HL-60 (cell line): ENCODE data around the gene SPEM1.

Experiments
- DNase-seq, 2 experiments: peaks; one replicate each; pipeline ENCODE4 v3.0.0-alpha.2; 2010 to 2020; ENCODE audit warnings: low read depth in 1 of 2, low spot score in 1 of 2
- H3K27ac ChIP-seq: fragments of 250-450 bp; sonication (Bioruptor Pico); replicated peaks from 2 replicates; pipeline ENCODE4 v1.5.1; 2020; ENCODE audit warnings: mild to moderate bottlenecking, moderate library complexity
- H3K27me3 ChIP-seq: fragments of 250-450 bp; sonication (Bioruptor Pico); 2 replicates; pipeline ENCODE4 v1.5.1; 2021; ENCODE audit warnings: mild to moderate bottlenecking, moderate library complexity; ENCODE audit not compliant: insufficient read depth, poor library complexity, severe bottlenecking
- H3K4me3 ChIP-seq: replicated peaks from 2 replicates; pipeline ENCODE4 v1.5.1; 2011; ENCODE audit warnings: mild to moderate bottlenecking, control low read depth, low read length; ENCODE audit not compliant: insufficient read depth
- GABPA ChIP-seq: IDR thresholded peaks from 2 replicates; pipeline ENCODE4 v1.6.1; 2012; ENCODE audit warnings: low read depth
- POLR2AphosphoS5 ChIP-seq: IDR thresholded peaks from 2 replicates; pipeline ENCODE4 v1.6.1; 2012; ENCODE audit warnings: low read depth
- REST ChIP-seq: IDR thresholded peaks from 2 replicates; pipeline ENCODE4 v1.6.1; 2012; ENCODE audit warnings: low read depth; ENCODE audit not compliant: insufficient replicate concordance
- SPI1 ChIP-seq: IDR thresholded peaks from 2 replicates; pipeline ENCODE4 v1.6.1; 2012; ENCODE audit warnings: low read depth, mild to moderate bottlenecking, borderline replicate concordance
- TF ChIP-seq, protein P1 (sequence below): IDR thresholded peaks from one replicate; pipeline ENCODE4 v1.5.1; 2011; ENCODE audit warnings: low read length, control low read depth, inconsistent platforms; ENCODE audit not compliant: insufficient read depth

SPEM1 gene

DNA sequence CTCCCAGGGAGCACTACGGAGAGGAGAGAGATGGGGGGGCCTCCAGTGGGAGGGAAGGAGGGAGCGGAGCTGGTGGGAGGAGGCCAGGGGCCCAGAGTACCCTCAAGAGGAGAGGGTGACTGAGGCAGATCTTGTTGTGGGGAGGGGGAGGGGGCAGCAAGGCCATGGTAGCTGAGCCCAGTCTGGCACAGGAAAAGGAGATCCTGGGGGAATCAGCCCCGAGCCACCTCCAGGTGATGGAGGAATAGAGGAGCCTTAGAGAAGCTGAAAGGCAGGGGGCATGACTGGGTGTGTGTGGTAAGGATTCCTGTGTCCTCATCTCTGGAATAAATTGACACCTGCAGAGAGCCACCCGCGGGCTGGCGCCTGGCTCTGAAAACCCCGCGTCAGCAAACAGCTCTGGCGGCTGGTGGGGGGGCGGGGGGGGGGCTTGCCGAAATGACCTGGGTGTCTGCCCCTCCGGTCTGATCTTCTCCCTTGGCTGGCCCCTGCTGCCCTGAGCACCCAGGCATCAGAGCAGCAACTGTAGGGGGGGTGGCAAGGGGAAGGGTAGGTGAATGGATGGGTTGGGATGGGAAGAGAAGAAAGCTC, 13.8 kb upstream of the SPEM1 start:
- TF ChIP-seq SPI1 (no peak), REST (no peak), GABPA (no peak), POLR2AphosphoS5 (no peak)
- TF ChIP-seq, protein P1, sequence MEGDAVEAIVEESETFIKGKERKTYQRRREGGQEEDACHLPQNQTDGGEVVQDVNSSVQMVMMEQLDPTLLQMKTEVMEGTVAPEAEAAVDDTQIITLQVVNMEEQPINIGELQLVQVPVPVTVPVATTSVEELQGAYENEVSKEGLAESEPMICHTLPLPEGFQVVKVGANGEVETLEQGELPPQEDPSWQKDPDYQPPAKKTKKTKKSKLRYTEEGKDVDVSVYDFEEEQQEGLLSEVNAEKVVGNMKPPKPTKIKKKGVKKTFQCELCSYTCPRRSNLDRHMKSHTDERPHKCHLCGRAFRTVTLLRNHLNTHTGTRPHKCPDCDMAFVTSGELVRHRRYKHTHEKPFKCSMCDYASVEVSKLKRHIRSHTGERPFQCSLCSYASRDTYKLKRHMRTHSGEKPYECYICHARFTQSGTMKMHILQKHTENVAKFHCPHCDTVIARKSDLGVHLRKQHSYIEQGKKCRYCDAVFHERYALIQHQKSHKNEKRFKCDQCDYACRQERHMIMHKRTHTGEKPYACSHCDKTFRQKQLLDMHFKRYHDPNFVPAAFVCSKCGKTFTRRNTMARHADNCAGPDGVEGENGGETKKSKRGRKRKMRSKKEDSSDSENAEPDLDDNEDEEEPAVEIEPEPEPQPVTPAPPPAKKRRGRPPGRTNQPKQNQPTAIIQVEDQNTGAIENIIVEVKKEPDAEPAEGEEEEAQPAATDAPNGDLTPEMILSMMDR, result no peak
- no peak overlapping the region for H3K4me3 ChIP-seq
- peaks cover 2% of the 10 kb centered on the region for H3K27me3 ChIP-seq
- DNase-seq, result no peak
- H3K27ac ChIP-seq, result no peak overlapping the region

GRCh38 chr17:7407082-7407481, 13.0 kb upstream of the SPEM1 start:
- DNase-seq, result no peak
- TF ChIP-seq REST (no peak), POLR2AphosphoS5 (no peak), SPI1 (no peak), GABPA (no peak)
- TF ChIP-seq, protein P1, result no peak
- H3K27me3 ChIP-seq, result peaks cover 2% of the 10 kb centered on the region
- H3K27ac ChIP-seq, result no peak overlapping the region
- H3K4me3 ChIP-seq, result no peak overlapping the region

- H3K27ac ChIP-seq, result no peak within 1 kb of the TSS
- no peak within 1 kb of the TSS for H3K4me3 ChIP-seq
- TF ChIP-seq SPI1 (no peak), GABPA (no peak), POLR2AphosphoS5 (no peak), REST (no peak)
- TF ChIP-seq, protein P1, result no peak
- DNase-seq, result no peak
- peaks cover 2% of the 10 kb centered on the region for H3K27me3 ChIP-seq
These were observed 12.5 kb upstream of the SPEM1 start, which contains the start of gene NLGN2 for GRCh38 chr17:7407485-7408251. TSS of gene NLGN2 (plus strand) at chr17:7407845. CDS start at chr17:7408256, 411 bp downstream.
